H4 (cell line): ENCODE measurements around the gene SHBG. TPM values are rescaled to one million over a fixed set of nuclear protein-coding genes. Genes with fewer than 3 reads are reported as not detected.
A peak's percentile ranks its signal among the peaks of the same experiment; 100 is the strongest.
"Not testable (repeated sequence)": the region's sequence is repeated elsewhere in the genome, so short reads cannot be mapped to it uniquely, and the experiment has no call there.

Experiments used
- DNase-seq: peaks from one replicate; pipeline ENCODE4 v3.0.0-alpha.2; 2015; ENCODE audit warnings: low spot score
- total RNA-seq: library from RNA; depleted of rRNA; stranded (reverse); fragments of >200 nt; shearing (Covaris generic); gene quantifications from 2 replicates; pipeline ENCODE4 v1.2.3, GENCODE V29; 2014; rRNA removed

SHBG gene
- not detected in 2 replicates for total RNA-seq

- no peak for DNase-seq
Measured at GRCh38 chr17:7629939-7630571, at the start of gene SHBG. SHBG (plus strand) TSS chr17:7630135; CDS start chr17:7630173, 38 bp downstream.

GRCh38 chr17:7580604-7581575 is 49.0 kb upstream of the SHBG start:
- no peak for DNase-seq

GRCh38 chr17:7582396-7583252 is 47.3 kb upstream of the SHBG start:
- no peak for DNase-seq

- peak; percentile 91 for DNase-seq
Measured at GRCh38 chr17:7583253-7584109, 46.5 kb upstream of the SHBG start, which contains the start of gene MPDU1. MPDU1 (plus strand) TSS chr17:7583852; CDS start chr17:7583863, 11 bp downstream.

GRCh38 chr17:7586673-7587419 is 43.1 kb upstream of the SHBG start:
- DNase-seq = no peak

- no peak for DNase-seq
Measured at GRCh38 chr17:7587420-7588151, 42.3 kb upstream of the SHBG start.

- DNase-seq = no peak
Measured at GRCh38 chr17:7588553-7589203, 41.3 kb upstream of the SHBG start.

GRCh38 chr17:7589204-7589868 is 40.6 kb upstream of the SHBG start:
- no peak for DNase-seq

GRCh38 chr17:7589891-7590691 is 39.8 kb upstream of the SHBG start, which contains the start of gene SOX15:
SOX15 (minus strand) TSS chr17:7590094; CDS start chr17:7589676, 418 bp downstream.
- DNase-seq = no peak

GRCh38 chr17:7590743-7591142 is 39.2 kb upstream of the SHBG start:
- no peak for DNase-seq

GRCh38 chr17:7591596-7591995 is 38.3 kb upstream of the SHBG start:
- DNase-seq = no peak

GRCh38 chr17:7592422-7593021 is 37.4 kb upstream of the SHBG start:
- no peak for DNase-seq

- no peak for DNase-seq
Measured at GRCh38 chr17:7593296-7593695, 36.6 kb upstream of the SHBG start.

GRCh38 chr17:7597561-7597960 is 32.4 kb upstream of the SHBG start:
- DNase-seq = not testable (repeated sequence)

GRCh38 chr17:7606280-7606679 is 23.7 kb upstream of the SHBG start:
- no peak for DNase-seq

- DNase-seq = no peak
Measured at GRCh38 chr17:7610641-7611040, 19.3 kb upstream of the SHBG start.
